Uterus (tissue), 4 donors: ENCODE results near the gene CCL16. TPM values are rescaled to one million over a fixed set of nuclear protein-coding genes. Genes with fewer than 3 reads are reported as not detected.

Experiments used
- DNase-seq, 2 donors: peaks; one replicate each; pipeline ENCODE4 v3.0.0-alpha.2; 2019 to 2020
- H3K27ac ChIP-seq, 2 donors: fragments of 200-600 bp; sonication (generic); 1 replicate in 1 of 2; 2 replicates in 1 of 2; pipeline ENCODE4 v1.5.1; 2016 to 2018
- H3K27me3 ChIP-seq, 2 donors: fragments of 200-600 bp; sonication (generic); one replicate each; pipeline ENCODE4 v1.5.1; 2018 to 2019; ENCODE audit warnings: control low read depth in 1 of 2
- H3K36me3 ChIP-seq, 2 donors: fragments of 200-600 bp; sonication (generic); one replicate each; pipeline ENCODE4 v1.5.1; 2019; ENCODE audit warnings: control low read depth in 1 of 2
- H3K4me1 ChIP-seq, 2 donors: fragments of 200-600 bp; sonication (generic); one replicate each; pipeline ENCODE4 v1.5.1; 2018 to 2019; ENCODE audit warnings: control low read depth in 1 of 2
- H3K4me3 ChIP-seq, 2 donors: fragments of 200-600 bp; sonication (generic); 1 replicate in 1 of 2; 2 replicates in 1 of 2; pipeline ENCODE4 v1.5.1; 2018 to 2019; ENCODE audit warnings: mild to moderate bottlenecking in 1 of 2
- H3K9me3 ChIP-seq, 2 donors: fragments of 200-600 bp; sonication (generic); one replicate each; pipeline ENCODE4 v1.5.1; 2019; ENCODE audit warnings: control low read depth in 1 of 2
- CTCF ChIP-seq, 4 experiments: fragments of 200-600 bp in 2 of 4; fragments of 450-650 bp in 2 of 4; sonication (generic) in 2 of 4; IDR thresholded peaks; one replicate each; pipeline ENCODE4 v1.5.1; 2016 to 2019; ENCODE audit warnings: antibody characterized with exemption in 4 of 4, mild to moderate bottlenecking in 2 of 4, moderate library complexity in 1 of 4
- POLR2A ChIP-seq, 2 donors: fragments of 450-650 bp; IDR thresholded peaks; one replicate each; pipeline ENCODE4 v1.6.1; 2016; ENCODE audit warnings: antibody characterized with exemption in 2 of 2, mild to moderate bottlenecking in 1 of 2, moderate library complexity in 1 of 2
- intact Hi-C: fragments of 100-400 bp; cut with DNase I; formaldehyde crosslinking; loops from one replicate; pipeline ENCODE4 v1.15.1; 2023; ENCODE audit warnings: low total_unique reads
- total RNA-seq, 4 donors: library from RNA; depleted of rRNA in 3 of 4; stranded (reverse); fragments of >200 nt in 3 of 4; gene quantifications; one replicate each; pipeline versions ENCODE4 v1.1.0 to v1.2.4, GENCODE V29; 2014 to 2023
- donor health status: DM: yes; HTN: yes; CAD: no.

Gene CCL16, protein sequence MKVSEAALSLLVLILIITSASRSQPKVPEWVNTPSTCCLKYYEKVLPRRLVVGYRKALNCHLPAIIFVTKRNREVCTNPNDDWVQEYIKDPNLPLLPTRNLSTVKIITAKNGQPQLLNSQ
- 1 to 10 TPM in 1 of 4 donors, not detected in 3; 1.6 TPM for total RNA-seq

- TF ChIP-seq CTCF (IDR thresholded peaks at IDR 0.05) (no peak), POLR2A (IDR thresholded peaks at IDR 0.05) (no peak)
- Histone ChIP-seq H3K36me3 (no peaks in the 10 kb centered on the region), H3K4me3 (no peak within 1 kb of the TSS), H3K4me1 (no peaks in the 10 kb centered on the region), H3K9me3 (no peaks in the 10 kb centered on the region), H3K27me3 (no peaks in the 10 kb centered on the region), H3K27ac (no peak within 1 kb of the TSS)
- no peak for DNase-seq
- intact Hi-C loops = no loop called here
Observed at GRCh38 chr17:35981246-35981645, at the start of gene CCL16. Gene CCL16, minus strand, starts transcription at chr17:35981497. Its CDS starts 77 bp downstream, at chr17:35981420.

GRCh38 chr17:36030956-36031355 is 49.7 kb upstream of the CCL16 start:
- Histone ChIP-seq H3K27me3 (no peaks in the 10 kb centered on the region), H3K4me1 (no peaks in the 10 kb centered on the region), H3K36me3 (no peaks in the 10 kb centered on the region), H3K4me3 (no peak overlapping the region), H3K27ac (no peak overlapping the region), H3K9me3 (no peaks in the 10 kb centered on the region)
- no peak for TF ChIP-seq CTCF (IDR thresholded peaks at IDR 0.05)
- TF ChIP-seq POLR2A (IDR thresholded peaks at IDR 0.05) = no peak
- intact Hi-C loops = no loop called here
- no peak for DNase-seq

- H3K27ac ChIP-seq = no peak overlapping the region
- H3K9me3 ChIP-seq = no peaks in the 10 kb centered on the region
- DNase-seq = no peak
- H3K4me1 ChIP-seq = no peaks in the 10 kb centered on the region
- intact Hi-C loops = no loop called here
- H3K36me3 ChIP-seq = no peaks in the 10 kb centered on the region
- H3K27me3 ChIP-seq = no peaks in the 10 kb centered on the region
- no peak for TF ChIP-seq CTCF (IDR thresholded peaks at IDR 0.05)
- TF ChIP-seq POLR2A (IDR thresholded peaks at IDR 0.05) = no peak
- H3K4me3 ChIP-seq = no peak overlapping the region
Observed at GRCh38 chr17:36027761-36028160, 46.5 kb upstream of the CCL16 start.

- TF ChIP-seq POLR2A (IDR thresholded peaks at IDR 0.05) (no peak), CTCF (IDR thresholded peaks at IDR 0.05) (no peak)
- H3K36me3 ChIP-seq = no peaks in the 10 kb centered on the region
- H3K4me3 ChIP-seq = no peak overlapping the region
- no peaks in the 10 kb centered on the region for H3K27me3 ChIP-seq
- intact Hi-C loops = no loop called here
- DNase-seq = no peak
- H3K27ac ChIP-seq = no peak overlapping the region
- no peaks in the 10 kb centered on the region for H3K9me3 ChIP-seq
- H3K4me1 ChIP-seq = no peaks in the 10 kb centered on the region
Observed at GRCh38 chr17:36024106-36024869, 43.0 kb upstream of the CCL16 start.

DNA sequence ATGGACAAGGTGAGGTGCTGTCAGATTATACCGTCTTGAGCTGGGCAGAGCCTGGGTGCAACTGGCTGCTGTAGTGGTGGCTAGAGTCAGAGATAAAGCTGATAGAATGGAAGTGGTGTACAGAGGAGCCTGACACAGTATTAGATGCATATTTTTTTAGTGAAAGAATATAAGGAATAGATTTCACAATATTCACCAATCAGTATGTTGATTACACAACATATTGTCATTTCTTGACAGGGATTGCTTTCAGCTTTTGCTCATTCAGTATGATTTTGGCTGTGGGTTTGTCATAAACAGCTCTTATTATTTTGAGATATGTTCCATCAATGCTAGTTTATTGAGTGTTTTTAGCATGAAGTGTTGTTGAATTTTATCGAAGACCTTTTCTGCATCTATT is 38.1 kb upstream of the CCL16 start:
- no peaks in the 10 kb centered on the region for H3K4me1 ChIP-seq
- H3K9me3 ChIP-seq = no peaks in the 10 kb centered on the region
- no peaks in the 10 kb centered on the region for H3K27me3 ChIP-seq
- intact Hi-C loops = no loop called here
- TF ChIP-seq POLR2A (IDR thresholded peaks at IDR 0.05) (no peak), CTCF (IDR thresholded peaks at IDR 0.05) (no peak)
- H3K4me3 ChIP-seq = no peak overlapping the region
- no peaks in the 10 kb centered on the region for H3K36me3 ChIP-seq
- DNase-seq = no peak
- no peak overlapping the region for H3K27ac ChIP-seq
